OCI-LY3 (cell line): ENCODE results near the gene ROCK2.

Experiments
- H2AFZ ChIP-seq: fragments of 200-600, 300-600 bp; shearing (Covaris generic); 2 replicates; pipeline ENCODE4 v1.6.0; 2014; ENCODE audit warnings: antibody characterized with exemption, low read depth, low read length
- H3K27ac ChIP-seq: fragments of 200-600, 300-600 bp; sonication (generic); 2 replicates; pipeline ENCODE4 v1.5.1; 2014; ENCODE audit warnings: mild to moderate bottlenecking, low read length, moderate library complexity, mixed read lengths
- H3K27me3 ChIP-seq: fragments of 200-600, 300-600 bp; sonication (generic); 2 replicates; pipeline ENCODE4 v1.6.1; 2014; ENCODE audit warnings: low read depth, low read length, mixed read lengths
- H3K36me3 ChIP-seq: fragments of 200-600, 300-600 bp; sonication (generic); replicated peaks from 2 replicates; pipeline ENCODE3; 2014; ENCODE audit warnings: low read depth, low read length, mixed read lengths
- H3K4me1 ChIP-seq: fragments of 300-600, 200-600 bp; sonication (generic); 2 replicates; pipeline ENCODE4 v1.6.1; 2014; ENCODE audit warnings: low read length, mixed read lengths
- H3K4me2 ChIP-seq: fragments of 200-600, 300-600 bp; sonication (generic); 2 replicates; pipeline ENCODE4 v1.6.1; 2014; ENCODE audit warnings: low read length, mixed read lengths
- H3K4me3 ChIP-seq: fragments of 300-600, 200-600 bp; sonication (generic); 2 replicates; pipeline ENCODE4 v1.5.1; 2014; ENCODE audit warnings: antibody characterized with exemption, mild to moderate bottlenecking, low read length, moderate library complexity
- H3K79me2 ChIP-seq: fragments of 300-600, 200-600 bp; shearing (Covaris generic); 2 replicates; pipeline ENCODE4 v1.6.1; 2014; ENCODE audit warnings: mild to moderate bottlenecking, low read length, mixed read lengths
- H3K9ac ChIP-seq: fragments of 300-600, 200-600 bp; shearing (Covaris generic); 2 replicates; pipeline ENCODE4 v1.6.0; 2014; ENCODE audit warnings: mild to moderate bottlenecking, low read length, moderate library complexity
- H3K9me3 ChIP-seq: fragments of 200-600, 300-600 bp; shearing (Covaris generic); 2 replicates; pipeline ENCODE4 v1.6.1; 2014; ENCODE audit warnings: low read length, mixed read lengths; ENCODE audit not compliant: insufficient read depth
- H4K20me1 ChIP-seq: fragments of 200-600, 300-600 bp; sonication (generic); 2 replicates; pipeline ENCODE4 v1.6.1; 2016; ENCODE audit warnings: low read length, mixed read lengths; ENCODE audit not compliant: insufficient read depth
- CTCF ChIP-seq: fragments of 200-600, 300-600 bp; sonication (generic); IDR thresholded peaks from 2 replicates; pipeline ENCODE4 v1.5.1; 2014; ENCODE audit warnings: antibody characterized with exemption, low read length, low read depth
- EZH2phosphoT487 ChIP-seq: fragments of 200-600 bp; shearing (Covaris generic); IDR thresholded peaks from 2 replicates; pipeline ENCODE4 v1.6.1; 2018; ENCODE audit warnings: antibody characterized with exemption, mixed run types, low read depth

Gene ROCK2

GRCh38 chr2:11303290-11304013 is 41.0 kb downstream of the ROCK2 start:
- H3K9ac ChIP-seq = no peak overlapping the region
- no peaks in the 10 kb centered on the region for H3K9me3 ChIP-seq
- H4K20me1 ChIP-seq = peaks cover 14% of the 10 kb centered on the region
- H3K4me2 ChIP-seq = no peak overlapping the region
- H3K79me2 ChIP-seq = peaks cover 63% of the 10 kb centered on the region
- no peaks in the 10 kb centered on the region for H3K4me1 ChIP-seq
- no peaks in the 10 kb centered on the region for H3K36me3 ChIP-seq
- TF ChIP-seq CTCF = no peak
- TF ChIP-seq EZH2phosphoT487 = no peak
- H2AFZ ChIP-seq = no peak overlapping the region
- no peaks in the 10 kb centered on the region for H3K27me3 ChIP-seq
- no peak overlapping the region for H3K27ac ChIP-seq
- no peak overlapping the region for H3K4me3 ChIP-seq

- no peak overlapping the region for H2AFZ ChIP-seq
- no peak overlapping the region for H3K9ac ChIP-seq
- no peaks in the 10 kb centered on the region for H3K36me3 ChIP-seq
- no peak for TF ChIP-seq EZH2phosphoT487
- no peak for TF ChIP-seq CTCF
- no peak overlapping the region for H3K27ac ChIP-seq
- no peaks in the 10 kb centered on the region for H3K27me3 ChIP-seq
- peaks cover 10% of the 10 kb centered on the region for H4K20me1 ChIP-seq
- no peak overlapping the region for H3K4me3 ChIP-seq
- H3K4me1 ChIP-seq = no peaks in the 10 kb centered on the region
- no peak overlapping the region for H3K4me2 ChIP-seq
- no peaks in the 10 kb centered on the region for H3K9me3 ChIP-seq
- H3K79me2 ChIP-seq = peaks cover 52% of the 10 kb centered on the region
Observed at GRCh38 chr2:11299439-11299838, 45.0 kb downstream of the ROCK2 start.

- TF ChIP-seq EZH2phosphoT487 (no peak), CTCF (no peak)
- Histone ChIP-seq H3K4me1 (no peaks in the 10 kb centered on the region), H4K20me1 (peaks cover 4% of the 10 kb centered on the region), H3K9ac (no peak overlapping the region), H2AFZ (no peak overlapping the region), H3K36me3 (no peaks in the 10 kb centered on the region), H3K27me3 (no peaks in the 10 kb centered on the region), H3K27ac (no peak overlapping the region), H3K79me2 (peaks cover 49% of the 10 kb centered on the region), H3K4me3 (no peak overlapping the region), H3K4me2 (no peak overlapping the region), H3K9me3 (no peaks in the 10 kb centered on the region)
Observed at GRCh38 chr2:11298592-11298991, 45.8 kb downstream of the ROCK2 start.

GRCh38 chr2:11296401-11296800 is 48.0 kb downstream of the ROCK2 start:
- Histone ChIP-seq H3K9ac (no peak overlapping the region), H3K4me1 (0 out of 2 replicates have a peak, but pooled peaks cover 4% of the 10 kb centered on the region), H2AFZ (no peak overlapping the region), H3K9me3 (no peaks in the 10 kb centered on the region), H3K27ac (no peak overlapping the region), H3K79me2 (peaks cover 52% of the 10 kb centered on the region), H3K27me3 (no peaks in the 10 kb centered on the region), H3K36me3 (no peaks in the 10 kb centered on the region), H3K4me2 (no peak overlapping the region), H3K4me3 (no peak overlapping the region), H4K20me1 (peaks cover 8% of the 10 kb centered on the region)
- no peak for TF ChIP-seq EZH2phosphoT487
- TF ChIP-seq CTCF = no peak
